Bone marrow (tissue), 2 donors: ENCODE results near the gene DENND2A.
"Not testable (repeated sequence)": the region's sequence is repeated elsewhere in the genome, so short reads cannot be mapped to it uniquely, and the experiment has no call there.

Experiments used
- DNase-seq, 2 donors: peaks; one replicate each; lab custom pipeline; 2025; lab: John Stamatoyannopoulos, UW

DENND2A gene

DNA sequence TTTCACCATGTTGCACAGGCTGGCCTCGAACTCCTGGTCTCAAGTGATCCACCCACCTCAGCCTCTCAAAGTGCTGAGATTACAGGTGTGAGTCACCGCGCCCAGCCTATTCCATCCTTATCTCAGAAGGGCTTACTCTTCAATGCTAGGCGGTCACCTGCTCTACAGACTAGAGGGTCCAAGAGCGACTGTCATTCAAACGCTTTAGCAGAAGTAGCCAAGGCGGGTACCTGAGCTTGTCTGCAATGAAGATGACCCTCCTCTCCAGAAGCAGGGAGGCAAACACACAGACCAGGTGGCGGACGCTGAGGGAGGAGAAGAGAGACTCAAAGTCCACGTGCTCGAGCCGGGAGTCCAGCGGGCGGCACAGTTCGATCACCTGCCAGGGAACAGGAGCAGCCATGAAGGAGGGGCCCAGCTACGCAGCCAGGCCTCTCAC lies 96.2 kb downstream of the DENND2A start:
- no peak for DNase-seq

DNA sequence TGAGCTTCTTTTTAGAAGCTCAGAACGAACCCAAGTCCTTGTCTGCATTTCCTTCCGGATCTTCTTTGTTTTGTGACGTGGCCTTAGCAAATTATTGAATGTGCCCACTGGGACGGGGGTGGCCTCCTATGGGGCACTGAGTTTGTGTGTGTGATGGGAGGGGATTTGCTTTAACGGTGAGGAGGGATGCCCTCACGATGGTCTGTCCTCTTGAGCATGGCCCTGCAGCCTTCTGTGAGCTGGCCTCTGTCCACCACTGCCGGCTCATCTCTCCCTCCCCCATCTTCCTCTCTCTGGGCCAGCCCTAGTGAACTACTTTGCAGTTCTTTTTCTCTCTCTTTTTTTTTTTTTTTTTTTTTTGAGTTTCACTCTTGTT lies 98.4 kb downstream of the DENND2A start:
- no peak for DNase-seq

GRCh38 chr7:140541513-140542227 lies 98.9 kb downstream of the DENND2A start:
- DNase-seq: no peak

DNA sequence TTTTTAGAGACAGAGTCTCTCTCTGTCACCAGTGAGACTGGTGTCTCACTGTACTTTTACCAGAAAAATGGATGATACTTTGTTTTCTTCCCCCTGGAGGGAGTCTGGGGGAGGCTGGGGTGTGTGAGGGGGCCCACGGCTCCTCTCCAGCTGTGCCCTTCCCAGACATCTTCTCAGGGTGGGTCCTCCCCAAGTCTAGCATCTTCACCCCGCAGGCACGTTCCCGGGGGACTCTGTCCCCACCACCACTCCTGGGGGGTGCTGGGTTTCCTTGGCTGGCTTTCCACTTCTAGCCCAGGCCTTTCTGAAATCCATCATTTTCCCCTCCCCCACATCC lies 99.5 kb downstream of the DENND2A start:
- DNase-seq: no peak

GRCh38 chr7:140540136-140540777 lies 100.4 kb downstream of the DENND2A start:
- DNase-seq: no peak

DNA sequence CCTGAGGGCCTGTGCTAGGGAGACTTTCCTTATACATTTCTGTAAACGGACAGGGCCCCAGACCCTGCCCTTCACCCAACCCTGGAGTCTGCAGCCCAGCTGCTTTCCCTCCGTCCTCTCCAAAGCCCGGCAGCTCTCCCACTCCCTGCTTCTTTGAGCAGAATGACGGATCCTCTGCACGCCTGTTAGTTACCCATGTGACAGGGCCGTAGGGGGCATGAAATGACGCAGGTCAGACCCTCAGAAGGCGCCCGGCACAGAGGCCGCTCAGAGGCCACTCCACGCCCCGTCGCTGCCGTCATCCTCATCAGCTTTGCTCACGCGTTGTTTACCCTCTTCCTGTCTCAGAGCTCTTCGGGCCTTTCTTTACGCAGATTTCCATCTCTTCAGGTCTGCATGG lies 101.2 kb downstream of the DENND2A start:
- no peak for DNase-seq

DNA sequence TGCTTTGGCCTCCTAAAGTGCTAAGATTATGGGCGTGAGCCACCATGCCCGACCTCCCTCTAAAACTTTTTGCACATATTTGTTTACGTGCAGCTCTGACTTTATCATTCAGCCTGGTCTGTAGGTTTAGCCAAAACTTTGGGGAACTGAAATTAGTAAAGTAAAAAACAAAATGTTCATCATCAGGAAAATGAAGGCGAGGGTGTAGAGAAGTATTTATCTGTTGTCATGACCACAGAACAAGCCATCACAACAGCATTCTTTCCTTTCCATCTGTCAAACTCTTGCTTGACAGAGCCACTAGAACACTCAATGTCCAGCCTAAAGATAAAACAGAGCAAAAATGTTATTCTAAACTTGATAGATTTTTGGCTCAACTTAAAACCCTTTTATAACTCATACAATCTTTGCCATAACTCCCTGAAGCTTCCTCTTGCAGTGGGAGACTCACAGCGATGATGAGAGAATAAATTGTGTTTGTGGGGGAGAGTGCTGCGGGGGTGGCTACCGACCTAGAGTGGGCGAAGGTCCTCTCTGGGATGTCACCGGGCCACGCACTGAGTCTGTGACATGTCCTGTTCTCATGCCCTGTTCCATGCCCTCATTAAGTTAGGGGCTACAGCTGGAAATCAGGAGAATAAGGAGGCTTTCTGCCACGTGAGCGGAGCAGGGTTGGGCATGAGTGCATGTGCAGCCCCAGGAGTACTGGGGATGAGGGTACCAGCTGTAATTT lies 102.7 kb downstream of the DENND2A start:
- DNase-seq: no peak

DNA sequence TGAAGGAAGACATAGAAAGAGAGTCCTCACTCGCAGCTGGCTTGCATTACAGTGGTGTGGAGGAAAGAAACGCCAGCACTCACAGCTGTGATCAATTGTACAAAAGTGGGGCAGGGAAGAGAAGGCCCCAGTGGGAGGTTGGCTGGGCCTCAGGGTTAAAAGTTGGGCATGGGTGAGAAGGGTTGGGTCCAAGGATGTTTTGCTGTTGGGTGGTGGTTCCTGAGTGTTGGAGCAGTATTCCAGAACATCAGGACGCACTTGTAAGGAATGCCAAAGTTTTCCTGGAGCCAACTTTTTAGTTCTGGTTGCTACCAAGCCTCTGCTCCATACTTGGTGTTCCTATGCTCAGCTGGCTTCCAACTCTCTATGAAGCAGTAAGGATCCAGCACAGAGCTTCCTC lies 105.9 kb downstream of the DENND2A start:
- no peak for DNase-seq

- DNase-seq: no peak
Observed at GRCh38 chr7:140533394-140533872, 107.2 kb downstream of the DENND2A start.

DNA sequence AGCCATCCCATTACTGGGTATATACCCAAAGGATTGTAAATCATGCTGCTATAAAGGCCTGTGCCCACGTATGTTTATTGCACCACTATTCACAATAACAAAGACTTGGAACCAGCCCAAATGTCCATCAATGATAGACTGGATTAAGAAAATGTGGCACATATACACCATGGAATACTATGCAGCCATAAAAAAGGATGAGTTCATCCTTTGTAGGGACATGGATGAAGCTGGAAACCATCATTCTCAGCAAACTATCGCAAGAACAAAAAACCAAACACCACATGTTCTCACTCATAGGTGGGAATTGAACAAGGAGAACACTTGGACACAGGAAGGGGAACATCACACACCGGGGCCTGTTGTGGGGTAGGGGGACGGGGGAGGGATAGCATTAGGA lies 111.2 kb downstream of the DENND2A start:
- DNase-seq: not testable (repeated sequence)

GRCh38 chr7:140526787-140527664 lies 113.6 kb downstream of the DENND2A start:
- DNase-seq: no peak

DNA sequence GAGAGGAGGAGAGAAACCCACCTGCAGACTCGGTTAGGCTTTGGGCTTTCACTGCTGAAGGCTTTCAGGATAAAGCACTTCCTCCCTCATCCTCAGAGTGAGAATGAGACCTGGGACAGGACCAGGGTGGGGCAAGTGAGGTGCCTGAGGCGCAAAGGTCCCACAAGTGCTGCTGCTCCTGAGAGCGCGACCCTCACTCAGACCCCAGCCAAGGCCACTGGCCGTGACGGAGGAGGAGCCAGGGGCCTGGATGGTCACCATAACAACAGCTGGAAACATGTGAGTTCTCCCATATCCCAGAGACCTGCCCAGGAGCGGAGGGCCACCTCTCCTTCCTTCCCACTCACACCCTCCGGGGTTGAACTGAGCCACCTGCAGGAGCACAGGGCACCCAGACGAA lies 114.4 kb downstream of the DENND2A start:
- DNase-seq: no peak

DNA sequence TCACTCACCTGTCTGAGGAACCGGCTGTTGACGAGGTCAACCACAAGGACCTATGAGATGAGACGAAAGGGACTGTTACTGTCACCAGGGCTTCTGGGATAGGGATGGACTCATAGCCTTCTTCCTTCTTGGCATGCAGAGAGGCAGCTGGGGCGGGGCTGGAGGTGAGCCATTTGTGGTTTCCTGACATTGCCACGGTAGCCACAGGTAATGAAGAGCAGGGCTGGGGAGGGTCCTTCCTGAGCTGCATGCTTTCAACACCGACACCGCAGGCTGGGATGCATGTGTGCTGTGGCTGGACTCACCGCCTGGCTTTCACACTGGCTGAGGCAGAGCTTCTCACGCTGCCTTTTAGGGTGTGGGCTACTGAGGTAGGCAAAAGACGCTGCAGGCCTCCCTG lies 114.9 kb downstream of the DENND2A start:
- DNase-seq: no peak

- DNase-seq: no peak
Observed at GRCh38 chr7:140521421-140521820, 119.2 kb downstream of the DENND2A start.

DNA sequence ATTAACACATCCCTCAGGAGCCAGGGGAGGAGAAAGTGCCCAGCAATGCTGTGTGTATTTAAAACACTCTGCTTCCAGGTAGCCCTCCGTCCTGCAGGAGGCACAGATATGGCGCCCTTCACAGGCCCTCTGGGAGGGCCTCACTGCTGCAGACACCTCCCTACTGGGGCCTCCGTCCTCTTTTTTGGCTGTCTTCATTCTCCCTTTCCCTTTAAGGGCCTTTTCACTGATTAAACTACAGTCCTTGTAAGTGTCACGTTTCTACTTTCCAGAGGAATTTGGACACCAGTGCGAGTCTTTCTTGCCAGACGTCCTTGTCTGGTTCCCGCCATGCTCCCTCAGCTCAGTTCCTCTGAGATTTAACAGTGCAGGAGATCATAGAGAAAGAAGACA lies 121.6 kb downstream of the DENND2A start:
- DNase-seq: no peak

- DNase-seq: no peak
Observed at GRCh38 chr7:140518370-140519006, 122.1 kb downstream of the DENND2A start.

GRCh38 chr7:140517546-140518369 lies 122.9 kb downstream of the DENND2A start:
- DNase-seq: peak; percentile 35 to 56

- DNase-seq: no peak
Observed at GRCh38 chr7:140512317-140513000, 128.2 kb downstream of the DENND2A start.

DNA sequence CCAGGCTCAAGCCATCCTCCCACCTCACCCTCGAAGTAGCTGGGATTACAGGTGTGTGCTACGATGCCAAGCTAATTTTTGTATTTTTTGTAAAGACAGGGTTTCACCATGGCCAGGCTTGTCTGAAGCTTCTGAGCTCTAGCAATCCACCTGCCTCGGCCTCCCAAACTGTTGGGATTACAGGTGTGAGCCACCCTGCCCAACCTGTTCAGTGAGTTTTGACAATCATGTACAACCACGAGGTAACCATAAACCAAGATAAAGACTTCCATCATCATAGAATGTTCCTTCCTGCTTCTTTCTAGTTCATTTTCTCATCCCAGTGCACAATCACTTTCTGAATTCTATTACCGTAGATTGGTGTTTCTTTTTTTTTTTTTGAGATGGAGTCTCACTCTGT lies 130.8 kb downstream of the DENND2A start:
- DNase-seq: no peak

GRCh38 chr7:140507556-140507955 lies 133.1 kb downstream of the DENND2A start:
- not testable (repeated sequence) for DNase-seq
